SKM-1 (cell line): ENCODE results near the gene ECHDC3.

Experiments used
- DNase-seq: peaks from one replicate; lab custom pipeline; 2025; ENCODE audit not compliant: unreplicated experiment; lab: John Stamatoyannopoulos, UW

ECHDC3 gene

GRCh38 chr10:11746883-11747539, 4.8 kb downstream of the ECHDC3 start:
- DNase-seq, result peak; percentile 24

GRCh38 chr10:11748866-11749265, 6.7 kb downstream of the ECHDC3 start:
- DNase-seq, result no peak

GRCh38 chr10:11750420-11750819, 8.2 kb downstream of the ECHDC3 start:
- no peak for DNase-seq

GRCh38 chr10:11754173-11754572, 12.0 kb downstream of the ECHDC3 start:
- no peak for DNase-seq

GRCh38 chr10:11754620-11755019, 12.4 kb downstream of the ECHDC3 start:
- no peak for DNase-seq

- DNase-seq, result no peak
Measured at GRCh38 chr10:11755512-11756263, 13.5 kb downstream of the ECHDC3 start.

GRCh38 chr10:11756766-11757315, 14.7 kb downstream of the ECHDC3 start:
- DNase-seq, result no peak

- DNase-seq, result no peak
Measured at GRCh38 chr10:11757454-11757820, 15.3 kb downstream of the ECHDC3 start.

GRCh38 chr10:11757821-11758463, 15.8 kb downstream of the ECHDC3 start:
- peak; percentile 48 for DNase-seq

- no peak for DNase-seq
Measured at GRCh38 chr10:11758527-11759236, 16.5 kb downstream of the ECHDC3 start.

GRCh38 chr10:11759347-11759746, 17.2 kb downstream of the ECHDC3 start:
- no peak for DNase-seq

GRCh38 chr10:11760151-11760550, 18.0 kb downstream of the ECHDC3 start:
- no peak for DNase-seq

- DNase-seq, result no peak
Measured at GRCh38 chr10:11760861-11761260, 18.7 kb downstream of the ECHDC3 start.

- no peak for DNase-seq
Measured at GRCh38 chr10:11761431-11761830, 19.2 kb downstream of the ECHDC3 start.

- no peak for DNase-seq
Measured at GRCh38 chr10:11762706-11763500, 20.7 kb downstream of the ECHDC3 start.

GRCh38 chr10:11763501-11763861, 21.3 kb downstream of the ECHDC3 start:
- no peak for DNase-seq

- no peak for DNase-seq
Measured at GRCh38 chr10:11765141-11765540, 23.0 kb downstream of the ECHDC3 start.

GRCh38 chr10:11772575-11773288, 30.6 kb downstream of the ECHDC3 start:
- no peak for DNase-seq

- DNase-seq, result no peak
Measured at GRCh38 chr10:11773761-11774441, 31.7 kb downstream of the ECHDC3 start.
